ENCODE results near the gene FHIT.

GRCh38 chr3:60829058-60829457, 422.2 kb downstream of the FHIT start:
- no peak for TF ChIP-seq REST (IDR thresholded peaks at IDR 0.05; ENCODE audit: insufficient read depth in 1 of 2, low read depth in 2 of 2, low read length in 2 of 2)
- no peak for TF ChIP-seq SIN3A (IDR thresholded peaks at IDR 0.05; ENCODE audit: borderline replicate concordance, insufficient read depth, low read length)
- TF ChIP-seq POLR2AphosphoS5 (IDR thresholded peaks at IDR 0.05; ENCODE audit: low read depth, low read length), result no peak
- no peak for TF ChIP-seq FOXP2 (optimal IDR thresholded peaks at IDR 0.05; ENCODE audit: borderline replicate concordance, extremely low read depth, extremely low read length, insufficient read depth)
